ENCODE measurements around the gene FMO2. TPM values are rescaled to one million over a fixed set of nuclear protein-coding genes. Genes with fewer than 3 reads are reported as not detected.

The FMO2 gene
- total RNA-seq, 2 experiments from 2014 or later, result not detected

Other genes starting within 250 kb of the FMO2 start
- gene MROH9, start 249.8 kb upstream of the FMO2 start, total RNA-seq, result not detected
- not detected for gene FMO3, start 94.4 kb upstream of the FMO2 start, total RNA-seq
- gene FMO1, start 63.2 kb downstream of the FMO2 start, total RNA-seq, result not detected
- 1 to 10 TPM; 1.4 to 2.8 TPM for gene FMO4, start 128.9 kb downstream of the FMO2 start, total RNA-seq

Data from activated CD4-positive, alpha-beta T cell treated with anti-CD3 and anti-CD28 coated beads for 36 hours (primary cell).